Measurements from ENCODE around the gene ECE1.
"Not testable (repeated sequence)": the region's sequence is repeated elsewhere in the genome, so short reads cannot be mapped to it uniquely, and the experiment has no call there.

The ECE1 gene

GRCh38 chr1:21284206-21285054, 5.8 kb downstream of the ECE1 start:
- no peaks in the 10 kb centered on the region for H3K36me3 ChIP-seq (ENCODE audit: insufficient read depth, low read depth, low read length)
- H3K9me3 ChIP-seq (ENCODE audit: insufficient read depth, low read depth, low read length), result no peaks in the 10 kb centered on the region
- H3K27me3 ChIP-seq (ENCODE audit: insufficient read depth, low read length), result no peaks in the 10 kb centered on the region; the same call in 1 of the 2 replicates
- peaks cover 7% of the 10 kb centered on the region; the same call in 1 of the 2 replicates for H3K4me1 ChIP-seq (ENCODE audit: insufficient read depth, low read length)
- H3K27ac ChIP-seq (ENCODE audit: low read length), result no peak overlapping the region
- no peak overlapping the region for H3K9ac ChIP-seq (ENCODE audit: low read depth, low read length)
- H3K4me3 ChIP-seq (ENCODE audit: low read length), result no peak overlapping the region

GRCh38 chr1:21283524-21283923, 6.7 kb downstream of the ECE1 start:
- H3K27me3 ChIP-seq (ENCODE audit: insufficient read depth, low read length), result no peaks in the 10 kb centered on the region
- H3K9ac ChIP-seq (ENCODE audit: low read depth, low read length), result no peak overlapping the region
- H3K9me3 ChIP-seq (ENCODE audit: insufficient read depth, low read depth, low read length), result no peaks in the 10 kb centered on the region
- H3K36me3 ChIP-seq (ENCODE audit: insufficient read depth, low read depth, low read length), result no peaks in the 10 kb centered on the region
- H3K4me3 ChIP-seq (ENCODE audit: low read length), result no peak overlapping the region
- H3K4me1 ChIP-seq (ENCODE audit: insufficient read depth, low read length), result peaks cover 6% of the 10 kb centered on the region; the same call in 1 of the 2 replicates
- H3K27ac ChIP-seq (ENCODE audit: low read length), result no peak overlapping the region

- not testable (repeated sequence) for H3K4me3 ChIP-seq (ENCODE audit: low read length); H3K36me3 ChIP-seq (ENCODE audit: insufficient read depth, low read depth, low read length); H3K9me3 ChIP-seq (ENCODE audit: insufficient read depth, low read depth, low read length); H3K27me3 ChIP-seq (ENCODE audit: insufficient read depth, low read length); H3K27ac ChIP-seq (ENCODE audit: low read length); H3K9ac ChIP-seq (ENCODE audit: low read depth, low read length)
- H3K4me1 ChIP-seq (ENCODE audit: insufficient read depth, low read length), result peaks cover 19% of the 10 kb centered on the region; the same call in 1 of the 2 replicates
These were observed 8.2 kb downstream of the ECE1 start for GRCh38 chr1:21282020-21282419.

- no peak overlapping the region for H3K27ac ChIP-seq (ENCODE audit: low read length)
- no peaks in the 10 kb centered on the region for H3K9me3 ChIP-seq (ENCODE audit: insufficient read depth, low read depth, low read length)
- H3K4me3 ChIP-seq (ENCODE audit: low read length), result no peak overlapping the region
- no peak overlapping the region for H3K9ac ChIP-seq (ENCODE audit: low read depth, low read length)
- H3K27me3 ChIP-seq (ENCODE audit: insufficient read depth, low read length), result no peaks in the 10 kb centered on the region
- peaks cover 19% of the 10 kb centered on the region; the same call in 1 of the 2 replicates for H3K4me1 ChIP-seq (ENCODE audit: insufficient read depth, low read length)
- H3K36me3 ChIP-seq (ENCODE audit: insufficient read depth, low read depth, low read length), result no peaks in the 10 kb centered on the region
These were observed 9.8 kb downstream of the ECE1 start for GRCh38 chr1:21280482-21280881.

GRCh38 chr1:21280011-21280471, 10.2 kb downstream of the ECE1 start:
- Histone ChIP-seq H3K27ac (ENCODE audit: low read length) (no peak overlapping the region), H3K9me3 (ENCODE audit: insufficient read depth, low read depth, low read length) (no peaks in the 10 kb centered on the region), H3K36me3 (ENCODE audit: insufficient read depth, low read depth, low read length) (no peaks in the 10 kb centered on the region), H3K4me1 (ENCODE audit: insufficient read depth, low read length) (peaks cover 18% of the 10 kb centered on the region; the same call in 1 of the 2 replicates), H3K4me3 (ENCODE audit: low read length) (no peak overlapping the region), H3K9ac (ENCODE audit: low read depth, low read length) (no peak overlapping the region), H3K27me3 (ENCODE audit: insufficient read depth, low read length) (no peaks in the 10 kb centered on the region)

- H3K36me3 ChIP-seq (ENCODE audit: insufficient read depth, low read depth, low read length), result no peaks in the 10 kb centered on the region
- H3K27me3 ChIP-seq (ENCODE audit: insufficient read depth, low read length), result no peaks in the 10 kb centered on the region
- H3K4me3 ChIP-seq (ENCODE audit: low read length), result no peak overlapping the region
- peaks cover 16% of the 10 kb centered on the region; the same call in 1 of the 2 replicates for H3K4me1 ChIP-seq (ENCODE audit: insufficient read depth, low read length)
- no peaks in the 10 kb centered on the region for H3K9me3 ChIP-seq (ENCODE audit: insufficient read depth, low read depth, low read length)
- H3K27ac ChIP-seq (ENCODE audit: low read length), result no peak overlapping the region
- H3K9ac ChIP-seq (ENCODE audit: low read depth, low read length), result peak overlapping the region; percentile 11; the same call in 1 of the 2 replicates
These were observed 11.1 kb downstream of the ECE1 start for GRCh38 chr1:21278860-21279845.

GRCh38 chr1:21278208-21278859, 11.9 kb downstream of the ECE1 start:
- Histone ChIP-seq H3K9ac (ENCODE audit: low read depth, low read length) (peak overlapping the region; percentile 48), H3K36me3 (ENCODE audit: insufficient read depth, low read depth, low read length) (no peaks in the 10 kb centered on the region), H3K9me3 (ENCODE audit: insufficient read depth, low read depth, low read length) (no peaks in the 10 kb centered on the region), H3K27me3 (ENCODE audit: insufficient read depth, low read length) (no peaks in the 10 kb centered on the region), H3K27ac (ENCODE audit: low read length) (no peak overlapping the region), H3K4me3 (ENCODE audit: low read length) (no peak overlapping the region), H3K4me1 (ENCODE audit: insufficient read depth, low read length) (peaks cover 16% of the 10 kb centered on the region; the same call in 1 of the 2 replicates)

GRCh38 chr1:21277180-21277579, 13.1 kb downstream of the ECE1 start:
- Histone ChIP-seq H3K27ac (ENCODE audit: low read length) (no peak overlapping the region), H3K9me3 (ENCODE audit: insufficient read depth, low read depth, low read length) (no peaks in the 10 kb centered on the region), H3K4me1 (ENCODE audit: insufficient read depth, low read length) (peaks cover 16% of the 10 kb centered on the region; the same call in 1 of the 2 replicates), H3K27me3 (ENCODE audit: insufficient read depth, low read length) (no peaks in the 10 kb centered on the region), H3K4me3 (ENCODE audit: low read length) (no peak overlapping the region), H3K36me3 (ENCODE audit: insufficient read depth, low read depth, low read length) (no peaks in the 10 kb centered on the region), H3K9ac (ENCODE audit: low read depth, low read length) (no peak overlapping the region; the same call in 1 of the 2 replicates)

- Histone ChIP-seq H3K27ac (ENCODE audit: low read length) (no peak overlapping the region), H3K4me1 (ENCODE audit: insufficient read depth, low read length) (peaks cover 3% of the 10 kb centered on the region; the same call in 1 of the 2 replicates), H3K27me3 (ENCODE audit: insufficient read depth, low read length) (no peaks in the 10 kb centered on the region), H3K4me3 (ENCODE audit: low read length) (no peak overlapping the region), H3K9ac (ENCODE audit: low read depth, low read length) (no peak overlapping the region), H3K9me3 (ENCODE audit: insufficient read depth, low read depth, low read length) (no peaks in the 10 kb centered on the region), H3K36me3 (ENCODE audit: insufficient read depth, low read depth, low read length) (peaks cover 27% of the 10 kb centered on the region)
These were observed 17.7 kb downstream of the ECE1 start for GRCh38 chr1:21272540-21272939.

- no peaks in the 10 kb centered on the region for H3K4me1 ChIP-seq (ENCODE audit: insufficient read depth, low read length)
- H3K9me3 ChIP-seq (ENCODE audit: insufficient read depth, low read depth, low read length), result no peaks in the 10 kb centered on the region
- no peaks in the 10 kb centered on the region for H3K27me3 ChIP-seq (ENCODE audit: insufficient read depth, low read length)
- H3K27ac ChIP-seq (ENCODE audit: low read length), result no peak overlapping the region
- H3K9ac ChIP-seq (ENCODE audit: low read depth, low read length), result no peak overlapping the region
- no peak overlapping the region for H3K4me3 ChIP-seq (ENCODE audit: low read length)
- H3K36me3 ChIP-seq (ENCODE audit: insufficient read depth, low read depth, low read length), result peaks cover 27% of the 10 kb centered on the region
These were observed 18.7 kb downstream of the ECE1 start for GRCh38 chr1:21271550-21271949.

- Histone ChIP-seq H3K9ac (ENCODE audit: low read depth, low read length) (no peak overlapping the region), H3K4me1 (ENCODE audit: insufficient read depth, low read length) (no peaks in the 10 kb centered on the region), H3K27ac (ENCODE audit: low read length) (no peak overlapping the region), H3K36me3 (ENCODE audit: insufficient read depth, low read depth, low read length) (peaks cover 27% of the 10 kb centered on the region), H3K4me3 (ENCODE audit: low read length) (no peak overlapping the region), H3K9me3 (ENCODE audit: insufficient read depth, low read depth, low read length) (no peaks in the 10 kb centered on the region), H3K27me3 (ENCODE audit: insufficient read depth, low read length) (no peaks in the 10 kb centered on the region)
These were observed 20.1 kb downstream of the ECE1 start for GRCh38 chr1:21270086-21270689.
